Measurements from ENCODE around the gene SLC2A8. TPM values are rescaled to one million over a fixed set of nuclear protein-coding genes. Genes with fewer than 3 reads are reported as not detected.

Gene SLC2A8
- total RNA-seq, 1 experiment from 2014 or later: 16.8 TPM

GRCh38 chr9:127423476-127423933 is 26.5 kb downstream of the SLC2A8 start:
- Histone ChIP-seq H3K4me1 (ENCODE audit: control insufficient read depth in 1 of 2, insufficient read depth in 2 of 2, low read length in 2 of 2) (peaks cover 3 to 34% of the 10 kb centered on the region in 2 experiments; a peak in 3 of 4 replicates), H3K4me2 (ENCODE audit: low read length) (peak overlapping the region; percentile 97), H4K20me1 (ENCODE audit: insufficient read depth) (no peaks in the 10 kb centered on the region), H3K9me2 (ENCODE audit: insufficient read depth) (no peaks in the 10 kb centered on the region), H3K27me3 (ENCODE audit: insufficient read depth, low read length) (no peaks in the 10 kb centered on the region), H3K79me2 (ENCODE audit: insufficient read depth, low read length) (peaks cover 46% of the 10 kb centered on the region), H3K4me3 (replicated peaks in 1 of 2; ENCODE audit: low read depth in 1 of 2, low read length in 2 of 2) (peak overlapping the region; percentile 98 to 99), H3K9me3 (ENCODE audit: control insufficient read depth in 1 of 2, insufficient read depth in 1 of 2, low read depth in 1 of 2, low read length in 2 of 2) (no peaks in the 10 kb centered on the region), H2AFZ (ENCODE audit: low read depth, low read length, poor library complexity, severe bottlenecking) (peak overlapping the region; percentile 63), H3K9ac (ENCODE audit: low read length) (peak overlapping the region; percentile 86), H3K36me3 (ENCODE audit: control insufficient read depth in 1 of 2, insufficient read depth in 2 of 2, low read length in 2 of 2) (no peaks in the 10 kb centered on the region; a peak in 1 of 4 replicates), H3K27ac (ENCODE audit: low read depth, low read length) (peak overlapping the region; percentile 92)
- ChIA-PET CTCF (interaction anchor here (1.0 to 1.6 kb wide), 3 partner anchors 11 to 483 kb away, joined by 3 to 4 read pairs (median 3); partner anchors contain the start of gene SLC2A8), RAD21 (ENCODE audit: low non-redundant PET in 1 of 2, low total read pairs in 2 of 2, uncharacterized antibody in 2 of 2, unreplicated experiment in 2 of 2) (no interaction called here), POLR2A (interaction anchor here (1.0 to 2.0 kb wide), 5 partner anchors 8 to 27 kb away, joined by 3 to 9 read pairs (median 5); partner anchors contain the start of gene SLC2A8)
- no peak for ATAC-seq
- TF ChIP-seq ELF1 (IDR thresholded peaks at IDR 0.05; ENCODE audit: borderline replicate concordance, low read depth) (no peak), TCF7L2 (IDR thresholded peaks at IDR 0.05; ENCODE audit: borderline replicate concordance, extremely low read depth, insufficient read depth, insufficient read length) (no peak), MAX (IDR thresholded peaks at IDR 0.05) (no peak), SIN3A (IDR thresholded peaks at IDR 0.05; ENCODE audit: low read depth) (no peak), ZNF274 (IDR thresholded peaks at IDR 0.05; ENCODE audit: low read depth, low read length) (no peak), FOSL1 (IDR thresholded peaks at IDR 0.05; ENCODE audit: low read depth) (no peak), POLR2AphosphoS5 (IDR thresholded peaks at IDR 0.05; ENCODE audit: low read depth, low read length) (no peak), EZH2 (IDR thresholded peaks at IDR 0.05) (no peak), SRF (IDR thresholded peaks at IDR 0.05; ENCODE audit: low read depth) (no peak), SP1 (IDR thresholded peaks at IDR 0.05; ENCODE audit: low read depth) (no peak), ZFX (IDR thresholded peaks at IDR 0.05) (no peak), CBX3 (IDR thresholded peaks at IDR 0.05; ENCODE audit: low read depth) (no peak), ATF3 (IDR thresholded peaks at IDR 0.05) (no peak)
- TF ChIP-seq, protein P1, sequence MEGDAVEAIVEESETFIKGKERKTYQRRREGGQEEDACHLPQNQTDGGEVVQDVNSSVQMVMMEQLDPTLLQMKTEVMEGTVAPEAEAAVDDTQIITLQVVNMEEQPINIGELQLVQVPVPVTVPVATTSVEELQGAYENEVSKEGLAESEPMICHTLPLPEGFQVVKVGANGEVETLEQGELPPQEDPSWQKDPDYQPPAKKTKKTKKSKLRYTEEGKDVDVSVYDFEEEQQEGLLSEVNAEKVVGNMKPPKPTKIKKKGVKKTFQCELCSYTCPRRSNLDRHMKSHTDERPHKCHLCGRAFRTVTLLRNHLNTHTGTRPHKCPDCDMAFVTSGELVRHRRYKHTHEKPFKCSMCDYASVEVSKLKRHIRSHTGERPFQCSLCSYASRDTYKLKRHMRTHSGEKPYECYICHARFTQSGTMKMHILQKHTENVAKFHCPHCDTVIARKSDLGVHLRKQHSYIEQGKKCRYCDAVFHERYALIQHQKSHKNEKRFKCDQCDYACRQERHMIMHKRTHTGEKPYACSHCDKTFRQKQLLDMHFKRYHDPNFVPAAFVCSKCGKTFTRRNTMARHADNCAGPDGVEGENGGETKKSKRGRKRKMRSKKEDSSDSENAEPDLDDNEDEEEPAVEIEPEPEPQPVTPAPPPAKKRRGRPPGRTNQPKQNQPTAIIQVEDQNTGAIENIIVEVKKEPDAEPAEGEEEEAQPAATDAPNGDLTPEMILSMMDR (IDR thresholded peaks at IDR 0.05 in 2 of 3, conservative IDR thresholded peaks at IDR 0.05 in 1 of 3; ENCODE audit: borderline replicate concordance in 1 of 3, insufficient read depth in 1 of 3, low read depth in 2 of 3, low read length in 2 of 3): no peak
- TF ChIP-seq, protein P2, sequence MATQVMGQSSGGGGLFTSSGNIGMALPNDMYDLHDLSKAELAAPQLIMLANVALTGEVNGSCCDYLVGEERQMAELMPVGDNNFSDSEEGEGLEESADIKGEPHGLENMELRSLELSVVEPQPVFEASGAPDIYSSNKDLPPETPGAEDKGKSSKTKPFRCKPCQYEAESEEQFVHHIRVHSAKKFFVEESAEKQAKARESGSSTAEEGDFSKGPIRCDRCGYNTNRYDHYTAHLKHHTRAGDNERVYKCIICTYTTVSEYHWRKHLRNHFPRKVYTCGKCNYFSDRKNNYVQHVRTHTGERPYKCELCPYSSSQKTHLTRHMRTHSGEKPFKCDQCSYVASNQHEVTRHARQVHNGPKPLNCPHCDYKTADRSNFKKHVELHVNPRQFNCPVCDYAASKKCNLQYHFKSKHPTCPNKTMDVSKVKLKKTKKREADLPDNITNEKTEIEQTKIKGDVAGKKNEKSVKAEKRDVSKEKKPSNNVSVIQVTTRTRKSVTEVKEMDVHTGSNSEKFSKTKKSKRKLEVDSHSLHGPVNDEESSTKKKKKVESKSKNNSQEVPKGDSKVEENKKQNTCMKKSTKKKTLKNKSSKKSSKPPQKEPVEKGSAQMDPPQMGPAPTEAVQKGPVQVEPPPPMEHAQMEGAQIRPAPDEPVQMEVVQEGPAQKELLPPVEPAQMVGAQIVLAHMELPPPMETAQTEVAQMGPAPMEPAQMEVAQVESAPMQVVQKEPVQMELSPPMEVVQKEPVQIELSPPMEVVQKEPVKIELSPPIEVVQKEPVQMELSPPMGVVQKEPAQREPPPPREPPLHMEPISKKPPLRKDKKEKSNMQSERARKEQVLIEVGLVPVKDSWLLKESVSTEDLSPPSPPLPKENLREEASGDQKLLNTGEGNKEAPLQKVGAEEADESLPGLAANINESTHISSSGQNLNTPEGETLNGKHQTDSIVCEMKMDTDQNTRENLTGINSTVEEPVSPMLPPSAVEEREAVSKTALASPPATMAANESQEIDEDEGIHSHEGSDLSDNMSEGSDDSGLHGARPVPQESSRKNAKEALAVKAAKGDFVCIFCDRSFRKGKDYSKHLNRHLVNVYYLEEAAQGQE (IDR thresholded peaks at IDR 0.05; ENCODE audit: low read depth): no peak
- BruUV-seq (replicated peaks): TSS peak; percentile 83
- DNase-seq (ENCODE audit: low read depth, low spot score): no peak
- intact Hi-C loops (cut with micrococcal nuclease): no loop called here
